Cardiac muscle cell (in vitro differentiated cells and primary cell): ENCODE data around the gene S100G. TPM values are rescaled to one million over a fixed set of nuclear protein-coding genes. Genes with fewer than 3 reads are reported as not detected.

Experiments used
- DNase-seq, 2 donors: peaks; one replicate each; pipeline versions ENCODE4 v3.0.0 to v3.0.0-alpha.2; 2010 to 2017; ENCODE audit warnings: low read depth in 1 of 2, low spot score in 1 of 2
- H3K27ac ChIP-seq: fragments of 200-600 bp; sonication (generic); 2 replicates; pipeline ENCODE4 v1.5.1; 2016
- H3K27me3 ChIP-seq: fragments of 200-600 bp; sonication (generic); 2 replicates; pipeline ENCODE4 v1.6.0; 2016; ENCODE audit warnings: control low read depth
- H3K36me3 ChIP-seq: fragments of 200-600 bp; sonication (generic); 2 replicates; pipeline ENCODE4 v1.5.1; 2016; ENCODE audit warnings: control low read depth
- H3K4me1 ChIP-seq: fragments of 200-600 bp; sonication (generic); 2 replicates; pipeline ENCODE4 v1.8.1; 2017; ENCODE audit warnings: low read depth, mild to moderate bottlenecking, mixed run types
- H3K4me3 ChIP-seq: fragments of 200-600 bp; sonication (generic); 2 replicates; pipeline ENCODE4 v1.5.1; 2016; ENCODE audit warnings: mild to moderate bottlenecking
- H3K9me3 ChIP-seq: fragments of 200-600 bp; sonication (generic); 2 replicates; pipeline ENCODE4 v1.5.1; 2017; ENCODE audit warnings: low read depth, mild to moderate bottlenecking, control low read depth
- polyA plus RNA-seq: library from polyadenylated mRNA; unstranded; fragments of >200 nt; fragmentation: Nextera tagmentation; extraction: Ambion mirVana; gene quantifications from 2 replicates; pipeline ENCODE4 v1.2.1, GENCODE V29; 2016
- total RNA-seq: library from RNA; depleted of rRNA; stranded (reverse); fragments of >200 nt; gene quantifications from 2 replicates; pipeline ENCODE4 v1.2.3, GENCODE V29; 2016
- TF ChIP-seq, protein P1 (sequence below): IDR thresholded peaks from 2 replicates; pipeline ENCODE4 v1.5.1; 2012; ENCODE audit warnings: low read depth, mild to moderate bottlenecking, low read length

Gene S100G
- total and polyA plus RNA-seq, 2 experiments from 2014 or later, result not detected

DNA sequence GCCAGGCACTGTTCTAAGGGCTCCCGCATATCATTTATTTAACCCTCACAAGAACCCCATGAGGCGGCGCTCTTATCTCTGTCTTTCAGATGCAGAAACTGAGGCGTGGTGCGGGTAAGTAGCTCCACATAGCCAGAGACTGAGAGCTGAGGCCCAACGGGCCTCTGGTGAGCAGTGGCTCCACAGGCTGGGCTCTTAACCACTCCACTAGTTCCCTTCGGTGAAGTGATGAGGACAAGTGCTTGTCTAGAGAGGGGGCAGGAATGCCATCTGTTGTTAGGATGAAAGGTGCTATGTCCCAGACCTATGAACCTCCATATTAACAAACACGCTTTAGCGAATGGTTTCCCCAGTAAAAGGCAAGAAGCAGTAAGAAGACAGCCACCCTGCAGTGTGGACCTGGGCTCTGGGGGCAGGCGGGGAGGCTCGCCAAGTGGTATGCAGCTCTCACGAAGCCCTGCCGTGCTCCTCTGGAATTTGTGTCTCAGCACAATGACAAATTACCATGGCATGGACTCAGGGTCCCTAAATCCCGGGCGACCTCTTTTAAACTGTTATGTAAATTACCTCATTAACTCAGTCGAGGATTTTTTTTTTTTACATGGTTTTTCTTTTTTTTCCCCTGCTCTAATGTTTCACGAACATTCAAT is 20.9 kb upstream of the S100G start:
- Histone ChIP-seq H3K4me3 (no peak overlapping the region), H3K9me3 (no peaks in the 10 kb centered on the region), H3K4me1 (peaks cover 17% of the 10 kb centered on the region), H3K27ac (peak overlapping the region; percentile 34), H3K36me3 (no peaks in the 10 kb centered on the region), H3K27me3 (no peaks in the 10 kb centered on the region)
- TF ChIP-seq, protein P1, sequence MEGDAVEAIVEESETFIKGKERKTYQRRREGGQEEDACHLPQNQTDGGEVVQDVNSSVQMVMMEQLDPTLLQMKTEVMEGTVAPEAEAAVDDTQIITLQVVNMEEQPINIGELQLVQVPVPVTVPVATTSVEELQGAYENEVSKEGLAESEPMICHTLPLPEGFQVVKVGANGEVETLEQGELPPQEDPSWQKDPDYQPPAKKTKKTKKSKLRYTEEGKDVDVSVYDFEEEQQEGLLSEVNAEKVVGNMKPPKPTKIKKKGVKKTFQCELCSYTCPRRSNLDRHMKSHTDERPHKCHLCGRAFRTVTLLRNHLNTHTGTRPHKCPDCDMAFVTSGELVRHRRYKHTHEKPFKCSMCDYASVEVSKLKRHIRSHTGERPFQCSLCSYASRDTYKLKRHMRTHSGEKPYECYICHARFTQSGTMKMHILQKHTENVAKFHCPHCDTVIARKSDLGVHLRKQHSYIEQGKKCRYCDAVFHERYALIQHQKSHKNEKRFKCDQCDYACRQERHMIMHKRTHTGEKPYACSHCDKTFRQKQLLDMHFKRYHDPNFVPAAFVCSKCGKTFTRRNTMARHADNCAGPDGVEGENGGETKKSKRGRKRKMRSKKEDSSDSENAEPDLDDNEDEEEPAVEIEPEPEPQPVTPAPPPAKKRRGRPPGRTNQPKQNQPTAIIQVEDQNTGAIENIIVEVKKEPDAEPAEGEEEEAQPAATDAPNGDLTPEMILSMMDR, result no peak
- DNase-seq, result peak in 1 of 2 donors; percentile 62

DNA sequence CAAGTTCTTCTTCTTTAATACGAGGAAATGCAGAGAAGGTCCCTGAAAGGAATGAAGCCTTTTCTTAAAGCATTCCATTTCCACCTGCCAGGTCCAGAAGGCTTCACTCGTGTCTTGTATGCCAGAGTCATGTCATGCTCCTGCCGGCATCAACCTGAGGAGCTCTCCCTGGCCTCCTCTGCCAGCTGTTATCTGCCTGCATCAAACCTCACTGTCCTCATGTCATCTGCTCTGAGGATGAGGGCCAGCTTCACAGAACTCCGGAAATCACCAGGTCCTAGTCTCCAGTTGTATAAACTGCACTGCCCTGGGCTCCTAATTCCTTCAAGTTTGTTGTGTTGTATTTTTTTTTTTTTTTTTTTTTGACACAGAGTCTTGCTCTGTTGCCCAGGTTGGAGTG is 20.0 kb upstream of the S100G start:
- Histone ChIP-seq H3K9me3 (no peaks in the 10 kb centered on the region), H3K36me3 (no peaks in the 10 kb centered on the region), H3K27me3 (no peaks in the 10 kb centered on the region), H3K4me3 (no peak overlapping the region), H3K4me1 (peaks cover 17% of the 10 kb centered on the region), H3K27ac (peak overlapping the region; percentile 34)
- TF ChIP-seq, protein P1, result no peak
- DNase-seq, result no peak

- peaks cover 17% of the 10 kb centered on the region for H3K4me1 ChIP-seq
- H3K27ac ChIP-seq, result peak overlapping the region; percentile 48
- peaks cover 3% of the 10 kb centered on the region for H3K36me3 ChIP-seq
- TF ChIP-seq, protein P1, result no peak
- no peaks in the 10 kb centered on the region for H3K9me3 ChIP-seq
- peak in 1 of 2 donors; percentile 45 for DNase-seq
- H3K27me3 ChIP-seq, result no peaks in the 10 kb centered on the region
- no peak overlapping the region for H3K4me3 ChIP-seq
Measured at GRCh38 chrX:16633754-16634153, 16.2 kb upstream of the S100G start.

GRCh38 chrX:16635040-16635439 is 14.9 kb upstream of the S100G start:
- H3K4me1 ChIP-seq, result peaks cover 6% of the 10 kb centered on the region
- no peak overlapping the region for H3K4me3 ChIP-seq
- no peaks in the 10 kb centered on the region for H3K9me3 ChIP-seq
- TF ChIP-seq, protein P1, result no peak
- no peaks in the 10 kb centered on the region for H3K27me3 ChIP-seq
- no peak for DNase-seq
- H3K27ac ChIP-seq, result no peak overlapping the region
- H3K36me3 ChIP-seq, result peaks cover 3% of the 10 kb centered on the region

DNA sequence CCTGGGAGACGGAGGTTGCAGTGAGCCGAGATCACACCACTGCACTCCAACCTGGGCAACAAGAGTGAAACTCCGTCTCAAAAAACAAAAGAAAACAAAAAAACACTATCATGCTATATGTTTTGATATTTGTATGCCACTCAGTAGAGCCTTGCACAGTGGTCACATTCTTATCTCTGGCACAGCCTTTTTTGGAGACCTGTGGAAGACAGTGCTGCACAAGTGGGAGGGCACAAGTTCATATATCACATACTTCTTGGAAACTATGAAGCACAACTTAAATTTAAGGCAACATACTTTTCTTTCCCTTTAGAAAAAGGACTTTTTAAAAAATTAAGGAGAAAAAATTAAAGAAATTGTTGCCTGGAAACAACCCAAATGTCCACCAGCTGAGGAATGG is 14.4 kb upstream of the S100G start:
- Histone ChIP-seq H3K9me3 (no peaks in the 10 kb centered on the region), H3K4me3 (no peak overlapping the region), H3K27me3 (no peaks in the 10 kb centered on the region), H3K4me1 (peaks cover 6% of the 10 kb centered on the region), H3K27ac (no peak overlapping the region), H3K36me3 (peaks cover 3% of the 10 kb centered on the region)
- TF ChIP-seq, protein P1, result no peak
- DNase-seq, result no peak
